KG1 (cell line): ENCODE measurements around the gene C11orf86.

Experiments used
- DNase-seq: peaks from one replicate; lab custom pipeline; 2025; lab: John Stamatoyannopoulos, UW

C11orf86 gene

DNA sequence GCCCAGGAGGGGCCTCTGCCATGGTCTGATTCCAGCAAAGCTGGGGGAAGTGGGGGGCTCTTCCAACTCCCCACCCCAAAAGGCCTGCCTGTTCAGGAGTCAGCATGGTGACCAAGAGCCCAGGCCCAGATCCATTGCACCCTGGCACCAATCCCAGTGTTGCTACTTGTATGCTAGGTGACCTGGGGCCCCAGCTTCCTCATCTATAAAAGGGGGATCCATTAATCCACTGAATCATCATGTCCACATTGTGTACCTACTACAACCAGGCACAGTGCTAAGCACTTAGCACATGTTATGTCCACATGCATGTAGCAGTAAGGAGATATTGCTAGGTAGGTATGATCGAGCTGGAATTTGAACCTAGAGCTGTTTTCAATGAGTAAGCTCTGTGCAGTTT, 49.9 kb downstream of the C11orf86 start:
- peak; percentile 33 for DNase-seq

DNA sequence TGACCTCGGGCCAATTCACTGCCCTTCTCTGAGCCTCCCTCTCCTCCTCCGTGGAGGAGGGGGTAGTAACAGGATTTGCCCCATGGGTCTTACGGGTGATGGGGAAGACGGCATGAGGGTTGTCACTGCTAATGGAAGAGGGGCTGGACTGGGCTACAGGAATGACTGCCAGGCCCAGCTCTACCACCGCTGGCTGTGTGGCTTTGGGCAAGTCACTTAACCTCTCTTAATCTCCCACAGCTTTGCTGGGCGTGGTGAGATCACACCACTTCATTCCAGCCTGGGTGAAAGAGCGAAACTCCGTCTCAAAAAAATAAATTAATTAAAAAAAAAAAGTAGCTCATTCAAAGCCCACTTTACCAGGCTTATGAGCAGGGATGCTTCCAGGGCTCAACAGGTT, 50.6 kb downstream of the C11orf86 start:
- no peak for DNase-seq
